Measurements from ENCODE around the gene WNT7A. TPM values are rescaled to one million over a fixed set of nuclear protein-coding genes. Genes with fewer than 3 reads are reported as not detected.

Gene WNT7A
- polyA plus RNA-seq, 1 of the 3 experiments (the other 2 are of a cell fraction): not detected

- Histone ChIP-seq H4K20me1 (ENCODE audit: insufficient read depth) (no peaks in the 10 kb centered on the region), H3K4me3 (ENCODE audit: low read depth in 2 of 2, low read length in 1 of 2) (no peak overlapping the region), H3K79me2 (ENCODE audit: insufficient read depth) (no peaks in the 10 kb centered on the region), H3K27ac (ENCODE audit: low read depth in 2 of 2, low read length in 1 of 2) (no peak overlapping the region), H3K36me3 (replicated peaks in 1 of 2; ENCODE audit: control insufficient read depth in 1 of 2, insufficient read depth in 2 of 2, low read length in 1 of 2) (no peaks in the 10 kb centered on the region), H3K9ac (no peak overlapping the region), H3K4me2 (no peak overlapping the region), H3K4me1 (ENCODE audit: control insufficient read depth in 1 of 2, insufficient read depth in 2 of 2, low read depth in 1 of 2, low read length in 1 of 2) (no peaks in the 10 kb centered on the region; a peak in 1 of 4 replicates), H2AFZ (ENCODE audit: low read depth) (no peak overlapping the region), H3K27me3 (ENCODE audit: insufficient read depth) (no peaks in the 10 kb centered on the region), H3K9me3 (no peaks in the 10 kb centered on the region), H3K9me2 (no peaks in the 10 kb centered on the region), H3F3A (replicated peaks; ENCODE audit: insufficient read depth) (no peaks in the 10 kb centered on the region)
- 74% methylated on average over 3 of the region's 4 CpGs for WGBS (ENCODE audit: low lambda C conversion rate)
- POLR2A ChIA-PET: no interaction called here
- DNase-seq: no peak
- TF ChIP-seq JUND (IDR thresholded peaks at IDR 0.05) (no peak), TAF1 (IDR thresholded peaks at IDR 0.05; ENCODE audit: borderline replicate concordance, low read depth, low read length) (no peak), CHD2 (IDR thresholded peaks at IDR 0.05; ENCODE audit: low read length, partially characterized antibody) (no peak), FOXJ3 (CRISPR knock-in tag; IDR thresholded peaks at IDR 0.05) (no peak)
- CTCF ChIA-PET: interaction anchor here (1.2 to 1.6 kb wide), 2 partner anchors 42 to 47 kb away, joined by 3 to 7 read pairs; partner anchors contain the start of gene WNT7A
Measured at GRCh38 chr3:13838421-13838820, 41.5 kb downstream of the WNT7A start.

GRCh38 chr3:13837751-13838150 is 42.1 kb downstream of the WNT7A start:
- H4K20me1 ChIP-seq (ENCODE audit: insufficient read depth): no peaks in the 10 kb centered on the region
- ChIA-PET CTCF (interaction anchor here (1.0 to 1.6 kb wide), 3 partner anchors 9 to 48 kb away, joined by 3 to 7 read pairs (median 3); partner anchors contain the start of gene WNT7A), POLR2A (no interaction called here)
- H3K9ac ChIP-seq: no peak overlapping the region
- H3K9me2 ChIP-seq: no peaks in the 10 kb centered on the region
- no peak for DNase-seq
- H3K27me3 ChIP-seq (ENCODE audit: insufficient read depth): no peaks in the 10 kb centered on the region
- no peak overlapping the region for H2AFZ ChIP-seq (ENCODE audit: low read depth)
- H3K79me2 ChIP-seq (ENCODE audit: insufficient read depth): no peaks in the 10 kb centered on the region
- H3K27ac ChIP-seq (ENCODE audit: low read depth in 2 of 2, low read length in 1 of 2): no peak overlapping the region
- WGBS (ENCODE audit: low lambda C conversion rate): 50% methylated on average over 2 of the region's 10 CpGs
- no peaks in the 10 kb centered on the region for H3K9me3 ChIP-seq
- no peaks in the 10 kb centered on the region for H3F3A ChIP-seq (replicated peaks; ENCODE audit: insufficient read depth)
- no peak overlapping the region for H3K4me3 ChIP-seq (ENCODE audit: low read depth in 2 of 2, low read length in 1 of 2)
- H3K4me2 ChIP-seq: no peak overlapping the region
- no peaks in the 10 kb centered on the region for H3K36me3 ChIP-seq (replicated peaks in 1 of 2; ENCODE audit: control insufficient read depth in 1 of 2, insufficient read depth in 2 of 2, low read length in 1 of 2)
- H3K4me1 ChIP-seq (ENCODE audit: control insufficient read depth in 1 of 2, insufficient read depth in 2 of 2, low read depth in 1 of 2, low read length in 1 of 2): no peaks in the 10 kb centered on the region; a peak in 1 of 4 replicates
- no peak for TF ChIP-seq RXRA (IDR thresholded peaks at IDR 0.05; ENCODE audit: borderline replicate concordance, low read depth)

- Histone ChIP-seq H3K4me1 (ENCODE audit: control insufficient read depth in 1 of 2, insufficient read depth in 2 of 2, low read depth in 1 of 2, low read length in 1 of 2) (no peaks in the 10 kb centered on the region; a peak in 1 of 4 replicates), H3K4me2 (no peak overlapping the region), H3K27me3 (ENCODE audit: insufficient read depth) (no peaks in the 10 kb centered on the region), H4K20me1 (ENCODE audit: insufficient read depth) (no peaks in the 10 kb centered on the region), H3K36me3 (replicated peaks in 1 of 2; ENCODE audit: control insufficient read depth in 1 of 2, insufficient read depth in 2 of 2, low read length in 1 of 2) (no peaks in the 10 kb centered on the region), H3K79me2 (ENCODE audit: insufficient read depth) (no peaks in the 10 kb centered on the region), H3K9me3 (no peaks in the 10 kb centered on the region), H3K27ac (ENCODE audit: low read depth in 2 of 2, low read length in 1 of 2) (no peak overlapping the region), H3K9ac (no peak overlapping the region), H2AFZ (ENCODE audit: low read depth) (no peak overlapping the region), H3F3A (replicated peaks; ENCODE audit: insufficient read depth) (no peaks in the 10 kb centered on the region), H3K4me3 (ENCODE audit: low read depth in 2 of 2, low read length in 1 of 2) (no peak overlapping the region), H3K9me2 (no peaks in the 10 kb centered on the region)
- ChIA-PET POLR2A (no interaction called here), CTCF (interaction anchor here (1.0 kb wide), 2 partner anchors 10 to 43 kb away, joined by 3 read pairs; no protein-coding TSS in a partner anchor)
- no peak for DNase-seq
- WGBS (ENCODE audit: low lambda C conversion rate): 48% methylated on average over 10 of the region's 12 CpGs
- no peak for TF ChIP-seq EP300 (IDR thresholded peaks at IDR 0.05; ENCODE audit: borderline replicate concordance in 1 of 2, low read depth in 1 of 2, low read length in 1 of 2)
- TF ChIP-seq PBX3 (IDR thresholded peaks at IDR 0.05): no peak
- TF ChIP-seq ZBTB33 (IDR thresholded peaks at IDR 0.05; ENCODE audit: borderline replicate concordance, low read depth): no peak
- no peak for TF ChIP-seq RFX5 (IDR thresholded peaks at IDR 0.05; ENCODE audit: low read length)
- no peak for TF ChIP-seq SMC3 (IDR thresholded peaks at IDR 0.05; ENCODE audit: low read depth, low read length)
- no peak for TF ChIP-seq POLR2AphosphoS5 (IDR thresholded peaks at IDR 0.05; ENCODE audit: low read depth, low read length)
- no peak for TF ChIP-seq RCOR1 (IDR thresholded peaks at IDR 0.05; ENCODE audit: low read length)
- TF ChIP-seq TAF1 (IDR thresholded peaks at IDR 0.05; ENCODE audit: borderline replicate concordance, low read depth, low read length): no peak
- no peak for TF ChIP-seq USF2 (IDR thresholded peaks at IDR 0.05; ENCODE audit: borderline replicate concordance, low read depth, low read length)
- no peak for TF ChIP-seq NRF1 (IDR thresholded peaks at IDR 0.05; ENCODE audit: low read depth, low read length)
- TF ChIP-seq MAX (IDR thresholded peaks at IDR 0.05; ENCODE audit: low read depth): no peak
- TF ChIP-seq MEF2A (IDR thresholded peaks at IDR 0.05; ENCODE audit: borderline replicate concordance, low read depth): no peak
- no peak for TF ChIP-seq GATA2 (CRISPR knock-in tag; IDR thresholded peaks at IDR 0.05)
Measured at GRCh38 chr3:13836658-13837587, 42.9 kb downstream of the WNT7A start.

Data from SK-N-SH (cell line).